ENCODE measurements around the gene CCDC92.

Gene CCDC92

GRCh38 chr12:123937707-123938591, 34.7 kb downstream of the CCDC92 start:
- DNase-seq (ENCODE audit: low spot score) (no peak), FAIRE-seq (no peak)

DNA sequence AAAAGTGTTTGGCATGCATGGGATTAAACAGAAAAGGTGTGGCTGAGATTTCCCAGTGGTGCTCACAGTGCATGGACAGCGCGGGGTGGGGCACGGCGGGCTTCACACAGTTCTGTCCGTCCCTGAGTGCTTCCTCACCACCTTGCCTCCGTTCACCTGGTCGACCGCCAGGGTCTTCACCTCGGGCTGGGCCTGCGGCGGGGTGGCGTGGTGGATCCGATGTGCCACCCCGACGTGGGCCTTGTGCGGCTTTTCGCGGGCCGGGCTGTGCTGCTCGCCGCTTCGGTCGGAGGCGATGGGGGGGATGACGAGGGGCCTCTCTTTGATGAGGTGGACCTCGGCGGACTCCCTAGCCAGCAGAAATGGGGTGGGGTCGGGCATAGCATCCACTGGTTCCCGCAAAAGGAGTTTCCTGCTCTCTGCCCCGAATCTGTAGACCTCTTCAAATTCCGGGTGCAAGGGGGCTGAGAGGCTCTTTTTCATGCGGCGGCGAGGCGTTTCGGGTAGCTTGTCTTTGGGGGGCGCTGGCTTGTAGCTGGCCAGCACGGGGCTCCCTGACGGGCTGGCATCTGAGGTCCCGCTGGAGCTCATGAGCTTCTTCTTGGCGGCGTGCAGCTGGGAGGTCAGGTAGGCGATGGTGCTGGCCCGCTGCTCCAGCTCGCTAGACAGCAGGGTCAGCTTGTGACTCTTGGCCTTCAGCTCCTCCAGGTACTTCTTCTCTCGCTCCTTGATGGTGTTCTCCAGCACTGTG, 35.5 kb downstream of the CCDC92 start:
- FAIRE-seq (no peak), DNase-seq (ENCODE audit: low spot score) (no peak)

DNA sequence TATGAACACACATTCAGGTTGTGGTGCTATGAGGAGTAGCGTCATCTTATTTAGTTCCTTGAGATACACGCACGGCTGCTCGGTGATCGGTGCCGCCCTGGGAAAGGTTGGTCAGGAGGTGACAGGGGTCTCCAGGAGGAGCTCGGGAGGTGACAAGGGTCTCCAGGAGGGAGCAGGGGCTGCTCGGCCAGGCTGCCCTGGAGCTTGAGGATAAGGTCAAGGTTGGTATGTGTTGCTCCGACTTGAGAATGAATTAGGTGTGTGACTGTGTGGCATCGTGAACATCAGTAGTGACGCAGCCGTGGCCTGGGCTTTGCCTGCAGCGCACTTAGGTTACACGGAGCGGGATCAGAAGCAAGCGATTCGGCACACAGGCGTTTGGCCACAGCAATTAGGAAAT, 36.2 kb downstream of the CCDC92 start:
- no peak for FAIRE-seq
- no peak for DNase-seq (ENCODE audit: low spot score)

DNA sequence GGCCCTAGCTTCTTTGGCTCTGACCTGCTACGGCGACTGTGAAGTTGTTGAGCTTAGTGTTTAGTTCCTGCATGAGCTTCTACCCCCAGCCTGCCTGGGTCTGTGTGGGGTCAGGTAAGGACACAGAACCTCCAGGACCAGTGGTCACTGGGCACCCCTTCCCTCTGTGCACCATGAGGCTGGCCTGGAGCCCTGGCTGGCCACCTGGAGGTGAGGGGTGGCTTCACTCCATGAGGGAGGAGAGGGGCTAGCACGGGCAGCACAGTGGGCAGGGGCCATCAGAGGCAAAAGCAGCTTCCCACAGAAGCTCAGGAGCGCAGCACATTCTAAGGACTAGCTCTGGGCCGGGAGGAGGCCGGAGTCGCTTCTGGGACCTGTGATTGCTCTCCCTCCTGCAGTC, 36.7 kb downstream of the CCDC92 start:
- FAIRE-seq (no peak), DNase-seq (ENCODE audit: low spot score) (no peak)

GRCh38 chr12:123934829-123935228, 37.8 kb downstream of the CCDC92 start:
- FAIRE-seq (no peak), DNase-seq (ENCODE audit: low spot score) (no peak)

DNA sequence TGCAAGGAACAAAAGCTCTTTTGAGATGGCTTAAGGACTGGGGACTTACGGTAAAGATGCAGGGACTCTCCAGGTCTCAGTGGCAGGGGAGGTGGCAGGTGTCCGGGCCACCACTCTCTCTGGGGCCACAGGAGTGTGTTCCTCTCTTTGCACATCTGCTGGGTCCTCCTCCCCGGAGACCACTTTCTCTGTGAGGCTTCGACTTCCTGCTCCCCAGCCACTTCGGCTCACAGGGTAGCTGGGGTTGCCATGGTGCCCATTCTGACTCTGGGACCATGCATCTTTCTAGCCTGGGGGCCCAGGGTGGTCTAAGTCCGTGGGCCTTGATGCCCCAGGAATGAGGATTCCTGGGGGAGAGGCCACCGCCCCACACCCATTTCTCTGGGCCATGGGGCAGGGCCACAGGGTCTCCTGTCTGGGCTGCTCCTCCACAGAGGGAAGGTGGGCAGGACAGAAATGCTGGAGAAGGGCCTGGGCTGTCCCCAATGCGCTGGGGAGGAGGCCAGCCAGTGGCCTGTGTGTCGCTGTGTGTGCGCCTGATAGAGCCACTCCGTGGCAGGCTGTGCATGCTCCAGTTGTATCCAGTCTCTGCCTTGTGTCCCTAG, 38.5 kb downstream of the CCDC92 start:
- FAIRE-seq = no peak
- DNase-seq (ENCODE audit: low spot score) = no peak

GRCh38 chr12:123933214-123933613, 39.4 kb downstream of the CCDC92 start:
- no peak for DNase-seq (ENCODE audit: low spot score)
- no peak for FAIRE-seq

DNA sequence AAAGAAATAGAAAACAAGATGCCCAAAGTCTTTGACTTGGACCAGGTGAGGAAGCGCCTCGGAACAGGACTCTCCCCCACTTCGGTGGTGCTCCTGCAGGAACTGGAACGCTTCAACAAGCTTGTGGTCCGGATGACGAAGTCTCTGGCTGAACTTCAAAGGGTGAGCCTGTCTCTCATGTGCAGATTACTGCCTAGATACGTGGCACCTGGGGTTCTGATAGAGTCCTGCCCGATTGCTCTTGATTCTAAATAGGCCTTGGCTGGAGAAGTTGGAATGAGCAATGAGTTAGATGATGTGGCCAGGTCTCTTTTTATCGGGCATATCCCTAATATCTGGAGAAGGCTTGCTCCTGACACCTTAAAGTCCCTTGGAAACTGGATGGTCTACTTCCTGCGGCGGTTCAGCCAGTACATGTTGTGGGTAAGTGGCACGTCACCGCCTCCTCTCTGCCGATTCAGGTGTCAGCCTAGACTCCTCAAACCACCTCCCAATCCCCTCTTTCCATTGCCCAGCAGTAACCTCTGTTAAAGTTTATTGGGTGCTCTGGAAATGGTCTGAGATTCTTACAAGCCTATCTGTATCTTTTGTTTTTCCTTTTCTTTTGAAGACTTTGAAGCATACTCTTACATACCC, 40.8 kb downstream of the CCDC92 start:
- DNase-seq (ENCODE audit: low spot score) (no peak), FAIRE-seq (no peak)

DNA sequence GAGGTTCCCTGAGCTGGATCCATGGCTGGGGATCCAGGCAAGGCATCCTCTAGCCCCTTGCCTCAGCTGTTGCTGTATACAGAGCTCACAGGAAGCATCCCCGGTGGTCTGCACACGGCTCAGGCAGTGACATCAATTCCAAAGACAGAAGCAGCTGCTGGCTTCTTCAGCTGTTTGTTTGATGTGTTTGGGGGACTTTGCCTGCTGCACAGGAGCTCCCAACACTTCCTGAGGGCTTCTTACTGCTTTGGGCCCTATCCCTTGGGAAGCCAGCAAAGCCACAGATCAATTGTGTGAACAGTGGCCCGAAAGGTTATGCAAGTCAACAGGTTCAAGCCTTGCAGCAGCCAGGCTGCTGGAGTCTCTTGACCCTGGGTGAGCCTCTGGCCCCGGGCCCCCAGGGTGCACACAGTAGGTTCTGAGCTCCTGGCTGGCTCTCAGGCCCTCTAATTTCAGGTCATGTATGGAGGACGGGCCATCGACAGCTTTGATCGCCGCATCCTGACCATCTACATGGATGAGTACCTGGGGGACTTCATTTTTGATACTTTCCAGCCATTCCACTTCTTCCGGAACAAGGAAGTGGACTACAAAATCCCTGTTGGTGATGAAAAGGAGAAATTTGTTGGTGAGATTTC, 42.6 kb downstream of the CCDC92 start:
- no peak for DNase-seq (ENCODE audit: low spot score)
- FAIRE-seq = no peak

DNA sequence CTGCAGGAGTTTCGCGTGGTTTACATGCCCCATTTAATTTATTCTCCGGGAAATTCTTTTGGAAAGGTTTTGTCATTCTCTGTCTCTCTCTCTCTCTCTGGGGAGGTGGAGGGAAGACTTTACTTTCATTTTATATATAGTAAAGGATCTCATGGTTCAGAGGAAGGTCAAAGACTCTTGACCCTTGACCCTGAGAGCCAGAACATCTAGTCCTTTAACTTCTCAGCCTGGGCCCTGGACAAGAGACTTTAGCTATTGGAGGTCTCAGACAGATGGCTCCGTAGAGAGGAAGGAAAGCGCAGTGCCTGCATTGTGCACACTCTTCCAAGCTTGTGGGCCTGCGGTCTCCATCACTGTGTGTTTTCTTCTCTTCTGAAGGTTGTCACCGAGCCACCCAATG, 43.7 kb downstream of the CCDC92 start:
- DNase-seq (ENCODE audit: low spot score) (no peak), FAIRE-seq (no peak)

- no peak for DNase-seq (ENCODE audit: low spot score)
- FAIRE-seq = no peak
Observed at GRCh38 chr12:123928274-123928865, 44.3 kb downstream of the CCDC92 start.

DNA sequence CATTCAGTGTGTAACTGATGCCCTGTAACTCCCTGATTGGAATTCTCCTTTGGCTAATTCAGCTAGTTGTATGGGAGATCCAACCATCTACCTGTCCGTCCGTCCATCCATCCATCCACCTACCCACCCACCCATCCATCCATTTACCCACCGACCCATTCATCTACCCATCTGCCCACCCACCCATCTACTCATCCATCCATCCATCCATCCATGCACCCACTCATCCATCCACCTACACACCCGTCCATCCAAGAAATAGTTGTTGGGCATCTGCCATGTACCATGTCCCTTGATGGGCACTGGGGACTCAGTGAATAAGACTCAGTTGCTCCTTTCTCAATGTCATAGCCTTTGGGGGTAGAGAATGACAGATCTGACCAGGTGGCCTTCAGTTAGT, 48.1 kb downstream of the CCDC92 start:
- no peak for FAIRE-seq
- no peak for DNase-seq (ENCODE audit: low spot score)

DNA sequence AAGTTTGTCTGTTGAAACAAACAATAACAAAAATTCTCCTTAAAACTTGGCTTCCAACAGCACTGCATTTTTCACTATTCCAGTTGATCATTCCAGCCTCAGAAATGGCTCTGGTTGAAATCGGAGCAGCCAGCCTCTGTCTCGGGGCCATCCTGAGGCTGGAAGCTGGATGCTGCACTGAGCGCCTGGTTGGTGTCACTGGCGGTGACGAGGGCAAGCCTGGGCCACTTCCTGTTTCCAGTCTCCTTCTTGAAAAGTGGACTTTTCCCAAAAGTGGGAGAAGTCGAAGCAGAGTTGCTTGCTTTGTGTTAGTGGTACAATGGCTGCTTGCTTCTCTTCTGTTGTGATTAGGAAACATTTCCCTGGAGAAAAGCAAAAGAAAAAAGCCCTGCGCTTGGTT, 48.7 kb downstream of the CCDC92 start:
- DNase-seq (ENCODE audit: low spot score) (no peak), FAIRE-seq (no peak)

DNA sequence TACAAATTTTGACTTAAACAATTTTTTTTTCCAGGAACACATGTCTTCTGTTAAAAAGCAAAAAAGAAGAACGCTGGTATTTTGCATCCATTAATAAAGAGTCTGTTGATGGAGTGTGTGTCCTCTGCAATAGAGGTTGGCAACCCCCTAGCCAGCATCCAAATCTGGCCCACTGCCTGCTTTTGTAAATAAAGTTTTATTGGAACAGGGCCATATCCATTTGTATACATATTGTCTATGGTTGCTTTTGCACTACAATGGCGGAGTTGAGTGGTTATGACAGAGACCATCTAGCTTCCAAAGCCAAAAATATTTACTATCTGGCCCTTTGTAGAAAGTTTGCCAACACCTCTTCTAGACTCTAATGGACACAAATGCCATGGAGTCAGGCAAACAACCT, 49.6 kb downstream of the CCDC92 start:
- DNase-seq (ENCODE audit: low spot score) (no peak), FAIRE-seq (no peak)

DNA sequence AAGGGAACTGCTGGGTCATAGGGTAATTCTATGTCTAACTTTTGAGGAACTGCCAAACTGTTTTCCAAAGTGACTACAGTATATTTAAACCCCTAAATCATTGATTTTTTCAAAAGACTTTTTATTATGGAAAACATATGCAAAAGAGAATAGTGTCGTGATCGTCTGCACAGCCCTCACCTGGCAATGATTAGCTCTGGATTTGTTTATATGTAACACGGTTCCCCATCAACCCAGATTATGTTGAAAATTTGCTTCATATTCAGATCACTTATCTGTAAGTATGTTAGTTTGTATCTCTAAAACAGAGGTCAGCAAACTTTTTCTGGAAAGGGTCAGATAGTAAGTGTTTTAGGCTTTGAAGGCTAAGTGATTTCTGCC, 52.7 kb downstream of the CCDC92 start:
- no peak for FAIRE-seq
- DNase-seq (ENCODE audit: low spot score) = no peak

- DNase-seq (ENCODE audit: low spot score) (no peak), FAIRE-seq (no peak)
Observed at GRCh38 chr12:123917337-123917850, 55.2 kb downstream of the CCDC92 start.

DNA sequence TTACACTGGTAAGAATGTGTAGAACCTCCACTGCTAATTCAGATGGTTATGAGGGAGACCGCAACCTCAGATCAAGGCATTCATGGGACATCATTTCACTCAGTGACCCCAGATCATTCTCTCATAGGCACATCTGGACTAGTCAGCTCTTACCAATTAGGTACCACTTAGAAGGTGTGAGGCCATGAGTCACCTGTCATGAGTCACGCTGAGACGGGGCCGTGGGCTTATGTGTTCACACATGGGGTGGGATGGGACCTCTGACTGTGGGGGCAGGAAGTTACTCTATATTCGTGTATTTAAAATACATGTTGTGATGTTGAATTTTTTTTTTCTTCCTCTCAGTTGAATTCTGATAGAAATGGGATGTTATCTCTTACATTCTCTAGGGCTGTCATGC, 55.9 kb downstream of the CCDC92 start:
- DNase-seq (ENCODE audit: low spot score) (no peak), FAIRE-seq (no peak)

DNA sequence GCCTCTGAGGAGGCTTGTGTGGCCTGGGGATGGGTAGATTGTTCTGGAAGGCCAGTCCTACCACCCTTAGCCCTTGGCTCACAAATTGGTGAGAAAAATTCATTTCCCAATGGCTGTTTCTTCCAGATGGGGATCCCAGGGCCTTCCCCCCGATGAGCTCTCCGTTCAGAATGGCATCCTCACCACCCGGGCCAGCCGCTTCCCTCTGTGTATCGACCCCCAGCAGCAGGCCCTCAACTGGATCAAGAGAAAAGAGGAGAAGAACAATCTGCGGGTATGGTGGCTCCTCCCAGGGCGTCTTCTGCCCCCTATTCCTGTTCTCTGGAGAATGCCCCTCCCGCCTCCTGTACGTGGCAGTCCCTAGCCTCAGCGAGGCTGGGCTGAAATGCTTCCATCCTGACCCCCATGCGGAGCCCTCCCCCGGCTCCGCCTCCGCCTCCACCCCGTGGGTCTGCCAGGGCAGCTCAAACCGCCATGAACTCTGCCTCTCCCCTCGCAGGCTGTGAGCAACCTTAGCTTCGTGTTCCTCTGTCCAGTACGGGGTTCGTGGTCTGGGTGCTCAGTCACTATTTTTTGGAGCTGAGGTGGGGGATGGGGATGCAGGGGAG, 57.8 kb downstream of the CCDC92 start:
- FAIRE-seq (no peak), DNase-seq (ENCODE audit: low spot score) (no peak)

DNA sequence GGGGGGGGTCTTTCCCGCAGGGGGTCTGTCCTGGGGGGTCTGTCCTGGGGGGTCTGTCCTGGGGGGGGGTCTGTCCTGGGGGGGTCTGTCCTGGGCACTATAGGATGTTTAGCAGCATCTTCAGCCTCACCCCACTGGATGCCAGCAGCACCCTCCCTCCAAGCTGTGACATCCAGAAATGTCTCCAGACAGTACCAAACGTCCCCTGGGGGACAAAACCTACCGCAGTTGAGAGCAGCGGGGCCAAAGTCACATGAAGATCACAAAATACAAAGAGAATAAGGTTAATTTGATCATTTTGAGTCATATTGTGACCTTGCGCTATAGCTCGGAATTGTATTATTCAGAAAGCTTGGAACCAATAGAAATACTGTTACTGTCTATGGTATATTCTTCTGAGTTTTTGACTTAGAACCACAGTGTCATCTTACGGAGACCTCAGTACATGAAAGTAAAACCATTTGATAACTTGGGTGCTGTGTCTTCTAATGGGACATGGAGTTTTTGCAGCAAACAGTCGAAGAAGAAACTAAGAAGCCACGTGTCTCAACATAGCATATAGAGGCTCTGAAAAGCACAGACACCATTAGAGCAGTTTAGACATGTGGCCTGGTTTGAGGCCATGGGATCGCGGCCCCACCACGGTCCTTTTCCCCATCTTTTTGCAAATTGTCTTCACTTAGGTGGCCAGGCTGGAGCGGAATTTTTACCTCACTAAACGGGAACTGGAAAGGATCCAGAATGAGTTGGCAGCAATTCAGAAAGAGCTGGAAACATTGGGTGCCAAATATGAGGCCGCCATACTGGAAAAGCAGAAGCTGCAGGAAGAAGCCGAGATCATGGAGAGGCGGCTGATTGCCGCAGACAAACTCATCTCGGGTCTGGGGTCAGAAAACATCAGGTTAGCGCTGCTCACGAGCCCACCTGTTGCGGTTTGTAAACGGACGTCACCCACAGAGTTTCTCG, 59.9 kb downstream of the CCDC92 start:
- no peak for DNase-seq (ENCODE audit: low spot score)
- no peak for FAIRE-seq
